Activated CD4-positive, alpha-beta T cell treated with anti-CD3 and anti-CD28 coated beads, Interleukin-2, amount 10 ng/mL, durations not matched to agents 7 days and 5 days (primary cell): ENCODE data around the gene YIPF3. TPM values are rescaled to one million over a fixed set of nuclear protein-coding genes. Genes with fewer than 3 reads are reported as not detected.

ENCODE experiments used
- CTCF ChIA-PET: fragments of 350-600 bp; sonication (Branson Sonifier 250); formaldehyde crosslinking; loops from one replicate; lab custom pipeline; 2021; ENCODE audit warnings: antibody characterized with exemption; lab: Charles Lee
- POLR2A ChIA-PET: fragments of 350-600 bp; sonication (Branson Sonifier 250); formaldehyde crosslinking; loops from one replicate; lab custom pipeline; 2021; ENCODE audit warnings: antibody characterized with exemption; lab: Charles Lee
- DNase-seq: peaks from one replicate; pipeline ENCODE4 v3.0.0-alpha.2; 2020
- H3K27ac Mint-ChIP-seq: one replicate; pipeline ENCODE4 v1.8.0; 2021; ENCODE audit warnings: mild to moderate bottlenecking, moderate library complexity, mixed read lengths
- H3K27me3 Mint-ChIP-seq: one replicate; pipeline ENCODE4 v1.8.0; 2021; ENCODE audit warnings: mixed read lengths
- H3K36me3 Mint-ChIP-seq: one replicate; pipeline ENCODE4 v1.8.0; 2021; ENCODE audit warnings: low read depth, mixed read lengths
- H3K4me1 Mint-ChIP-seq: one replicate; pipeline ENCODE4 v1.8.0; 2021; ENCODE audit warnings: mixed read lengths
- H3K4me3 Mint-ChIP-seq: one replicate; pipeline ENCODE4 v1.8.0; 2021; ENCODE audit warnings: mild to moderate bottlenecking, moderate library complexity, mixed read lengths
- H3K9me3 Mint-ChIP-seq: one replicate; pipeline ENCODE4 v1.8.0; 2021; ENCODE audit warnings: mixed read lengths
- total RNA-seq, 2 experiments: library from RNA; stranded (reverse); gene quantifications; one replicate each; pipeline ENCODE4 v1.2.3, GENCODE V29; 2021

YIPF3 gene
- total RNA-seq, 2 experiments from 2014 or later, result 68.1 to 71.7 TPM

DNA sequence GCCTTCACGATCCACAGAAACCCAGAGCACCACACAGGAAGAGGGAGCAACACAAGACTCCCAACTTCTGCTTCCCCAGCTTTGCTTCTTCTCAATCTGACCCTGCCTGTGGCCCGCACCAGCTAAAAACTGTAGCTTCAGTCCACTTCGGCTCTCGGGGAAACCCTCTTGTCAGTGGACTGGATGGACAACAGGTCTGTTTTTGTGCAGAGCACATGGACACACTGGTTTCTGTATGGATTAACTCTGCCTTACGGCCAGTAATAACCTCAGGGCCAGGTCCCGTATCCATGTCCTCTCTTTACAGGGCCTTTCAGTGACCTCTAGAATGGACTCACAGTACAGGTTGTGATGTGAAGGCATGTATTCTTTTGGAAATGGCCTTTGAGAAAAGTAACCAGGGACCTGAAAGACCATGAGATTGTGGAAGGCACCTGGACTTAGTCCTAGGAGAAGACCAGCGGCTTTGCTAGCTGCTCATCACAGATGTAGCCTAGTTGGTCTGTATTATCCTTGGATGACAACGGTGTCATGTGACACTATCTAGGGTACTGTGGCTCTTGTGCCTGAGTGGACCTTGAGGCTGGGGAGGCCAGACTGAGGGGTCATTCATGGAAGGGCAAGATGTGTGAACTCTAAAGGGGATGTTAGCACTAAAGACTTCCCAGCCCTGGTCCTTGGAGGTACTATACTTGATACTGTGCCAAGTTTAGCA is 6.0 kb upstream of the YIPF3 start:
- Mint-ChIP-seq H3K4me3 (no peak overlapping the region), H3K27me3 (no peaks in the 10 kb centered on the region), H3K27ac (no peak overlapping the region), H3K4me1 (peaks cover 8% of the 10 kb centered on the region), H3K9me3 (no peaks in the 10 kb centered on the region), H3K36me3 (peaks cover 65% of the 10 kb centered on the region)
- ChIA-PET CTCF (interaction anchor here (1.2 to 1.3 kb wide), 2 partner anchors 10 to 16 kb away, joined by 3 to 7 read pairs; no protein-coding TSS in a partner anchor), POLR2A (no interaction called here)
- no peak for DNase-seq

- DNase-seq, result no peak
- H3K9me3 Mint-ChIP-seq, result no peaks in the 10 kb centered on the region
- CTCF ChIA-PET, result interaction anchor here (0.6 to 1.5 kb wide), 6 partner anchors 9 to 117 kb away, joined by 3 to 10 read pairs (median 4); no protein-coding TSS in a partner anchor
- POLR2A ChIA-PET, result no interaction called here
- H3K4me3 Mint-ChIP-seq, result no peak overlapping the region
- peaks cover 8% of the 10 kb centered on the region for H3K4me1 Mint-ChIP-seq
- no peak overlapping the region for H3K27ac Mint-ChIP-seq
- H3K27me3 Mint-ChIP-seq, result no peaks in the 10 kb centered on the region
- peaks cover 57% of the 10 kb centered on the region for H3K36me3 Mint-ChIP-seq
These were observed 5.1 kb upstream of the YIPF3 start for GRCh38 chr6:43521836-43522235.

DNA sequence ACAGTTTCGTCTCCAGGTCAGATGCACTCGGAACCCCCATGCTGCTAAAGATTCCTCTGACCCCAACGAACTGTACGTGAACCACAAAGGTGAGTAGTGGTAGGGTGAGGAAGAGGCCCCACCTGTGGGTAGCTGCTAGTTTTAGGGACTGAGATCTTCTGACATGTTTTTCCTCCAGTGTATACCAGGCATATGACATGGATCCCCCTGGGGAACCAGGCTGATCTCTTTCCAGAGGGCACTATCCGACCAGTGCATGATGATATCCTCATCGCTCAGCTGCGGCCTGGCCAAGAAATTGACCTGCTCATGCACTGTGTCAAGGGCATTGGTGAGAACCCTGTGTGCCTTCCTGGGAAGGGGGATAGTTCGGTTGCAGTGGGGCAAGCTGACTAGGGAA is 3.4 kb upstream of the YIPF3 start:
- POLR2A ChIA-PET, result no interaction called here
- Mint-ChIP-seq H3K4me1 (peaks cover 21% of the 10 kb centered on the region), H3K9me3 (no peaks in the 10 kb centered on the region), H3K36me3 (peaks cover 49% of the 10 kb centered on the region), H3K27ac (peak overlapping the region; percentile 14), H3K4me3 (no peak overlapping the region), H3K27me3 (no peaks in the 10 kb centered on the region)
- no peak for DNase-seq
- CTCF ChIA-PET, result interaction anchor here (1.3 to 1.4 kb wide), 2 partner anchors 13 to 31 kb away, joined by 3 to 6 read pairs; no protein-coding TSS in a partner anchor

DNA sequence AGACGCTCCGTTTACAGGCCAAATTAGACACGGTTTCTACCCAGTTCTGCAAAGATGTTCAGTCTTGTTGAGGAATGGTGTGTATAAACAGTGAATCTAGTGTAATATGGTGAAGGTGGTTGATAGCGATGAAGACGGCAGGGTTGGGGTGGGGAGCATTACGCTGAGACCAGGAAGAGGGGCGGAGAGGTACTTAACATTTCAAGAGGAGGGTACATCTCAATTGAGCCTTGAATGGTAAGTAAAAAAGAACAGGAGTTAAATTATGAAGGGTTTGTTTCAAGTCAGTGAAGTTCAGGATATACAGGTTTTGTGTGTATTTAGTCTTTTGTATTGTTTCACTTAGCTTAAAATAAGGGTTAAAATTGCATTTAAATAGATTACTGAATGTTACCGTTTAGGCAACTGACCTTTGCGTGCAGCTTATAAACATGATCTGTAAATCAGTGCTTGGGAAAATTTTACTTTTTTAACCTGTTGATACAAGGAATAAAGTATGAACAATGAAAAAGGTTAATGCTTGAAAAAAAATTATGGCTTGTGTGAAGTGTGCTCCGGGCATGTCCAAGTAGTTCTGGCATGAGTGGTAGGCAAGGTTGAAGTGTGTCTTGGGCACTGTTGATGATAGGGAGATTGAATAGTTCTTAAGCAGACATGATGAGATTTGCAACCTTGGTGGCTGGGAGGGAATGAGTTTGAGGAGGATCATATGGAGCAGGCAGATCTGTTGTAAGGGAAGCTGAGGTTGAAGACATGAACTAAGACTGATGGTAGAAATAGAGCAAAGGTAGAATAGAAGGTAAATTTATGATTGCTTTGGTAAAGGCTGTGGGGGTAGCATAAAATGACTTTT is 1.0 kb upstream of the YIPF3 start:
- no peak overlapping the region for H3K27ac Mint-ChIP-seq
- H3K4me1 Mint-ChIP-seq, result peaks cover 27% of the 10 kb centered on the region
- no peaks in the 10 kb centered on the region for H3K27me3 Mint-ChIP-seq
- peaks cover 42% of the 10 kb centered on the region for H3K36me3 Mint-ChIP-seq
- H3K4me3 Mint-ChIP-seq, result no peak overlapping the region
- ChIA-PET CTCF (interaction anchor here (1.3 to 3.0 kb wide), 4 partner anchors 10 to 1597 kb away, joined by 3 to 28 read pairs (median 4); partner anchors contain the start of gene MED20), POLR2A (no interaction called here)
- no peaks in the 10 kb centered on the region for H3K9me3 Mint-ChIP-seq
- DNase-seq, result no peak

DNA sequence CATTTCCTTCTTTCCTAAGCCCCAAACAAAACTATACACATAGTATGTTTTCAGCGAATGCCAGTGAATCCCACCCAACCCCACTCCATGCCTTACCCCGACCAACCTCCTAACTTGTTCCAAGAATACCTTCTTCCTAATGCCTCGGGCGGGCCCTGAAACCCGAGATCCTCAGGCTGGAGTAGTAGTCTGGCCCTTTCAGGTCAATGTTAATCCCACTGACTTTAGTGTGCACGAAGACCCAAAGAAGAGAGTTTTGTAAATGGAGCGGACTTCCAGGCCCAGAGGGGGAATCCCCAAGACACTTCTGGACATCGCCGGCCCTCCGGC is 394 bp downstream of the YIPF3 start:
- CTCF ChIA-PET, result interaction anchor here (0.9 to 3.0 kb wide), 5 partner anchors 9 to 292 kb away, joined by 3 to 28 read pairs (median 4); partner anchors contain the start of genes POLH and XPO5
- no peak overlapping the region for H3K4me3 Mint-ChIP-seq
- H3K27ac Mint-ChIP-seq, result no peak overlapping the region
- no peaks in the 10 kb centered on the region for H3K9me3 Mint-ChIP-seq
- POLR2A ChIA-PET, result interaction anchor here (0.6 kb wide), 1 partner anchor 69 kb away, joined by 3 read pairs; no protein-coding TSS in a partner anchor
- peaks cover 48% of the 10 kb centered on the region for H3K36me3 Mint-ChIP-seq
- peaks cover 27% of the 10 kb centered on the region for H3K4me1 Mint-ChIP-seq
- H3K27me3 Mint-ChIP-seq, result no peaks in the 10 kb centered on the region
- DNase-seq, result no peak

DNA sequence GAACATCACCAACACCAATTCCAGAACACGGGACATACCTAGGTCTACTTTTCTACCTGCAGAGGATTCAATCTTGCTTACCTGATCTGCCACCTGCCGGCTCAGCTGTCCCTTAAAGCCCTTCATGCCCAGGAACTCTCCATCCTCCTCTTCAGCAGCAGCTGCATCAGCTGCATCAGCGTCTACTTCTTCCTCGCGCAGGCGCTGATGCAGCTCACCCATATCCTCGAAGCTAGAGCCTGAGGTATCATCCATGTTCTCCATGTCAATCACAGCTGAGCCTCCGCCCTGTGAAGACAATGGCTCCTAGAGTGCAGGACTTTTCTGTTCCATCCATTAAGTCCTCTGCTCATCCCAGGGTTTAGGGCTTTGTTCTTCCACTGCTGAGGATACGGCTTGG is 918 bp downstream of the YIPF3 start:
- ChIA-PET CTCF (interaction anchor here (0.7 to 3.0 kb wide), 3 partner anchors 8 to 60 kb away, joined by 3 to 28 read pairs (median 3); partner anchors contain the start of genes POLH and XPO5), POLR2A (interaction anchor here (0.6 kb wide), 1 partner anchor 36 kb away, joined by 4 read pairs; no protein-coding TSS in a partner anchor)
- Mint-ChIP-seq H3K27me3 (no peaks in the 10 kb centered on the region), H3K4me1 (peaks cover 27% of the 10 kb centered on the region), H3K4me3 (no peak overlapping the region), H3K27ac (no peak overlapping the region), H3K36me3 (peaks cover 46% of the 10 kb centered on the region), H3K9me3 (no peaks in the 10 kb centered on the region)
- DNase-seq, result no peak

DNA sequence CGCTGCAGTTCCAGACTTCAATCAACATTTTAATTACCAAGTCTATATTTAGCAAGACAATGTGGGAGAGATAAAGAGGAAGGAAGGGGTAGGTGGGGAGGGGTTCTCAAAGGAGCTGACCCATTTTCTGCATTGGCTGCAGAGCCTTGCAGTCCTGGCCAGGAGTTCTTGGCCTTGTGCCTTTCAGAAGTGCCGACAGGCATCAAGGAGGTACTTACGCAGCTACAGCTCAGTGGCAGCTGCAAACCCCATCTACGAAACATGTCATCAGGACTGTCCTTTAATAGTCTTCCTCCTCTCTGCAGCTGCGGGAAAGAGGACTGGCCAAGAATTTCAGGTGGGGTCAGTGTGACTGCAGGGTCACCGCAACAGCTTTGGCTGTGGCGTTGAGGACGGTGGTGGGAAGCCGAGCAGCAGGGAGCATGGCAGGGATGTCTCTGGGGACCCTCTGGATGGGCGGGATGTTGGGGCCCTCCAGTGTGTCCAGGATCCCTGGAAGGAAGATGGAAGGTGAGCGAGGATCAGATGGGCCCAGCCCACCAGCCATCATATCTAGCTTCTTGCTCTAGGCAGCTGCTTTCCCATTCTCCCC is 4.8 kb downstream of the YIPF3 start:
- peaks cover 16% of the 10 kb centered on the region for H3K27me3 Mint-ChIP-seq
- DNase-seq, result no peak
- no peaks in the 10 kb centered on the region for H3K9me3 Mint-ChIP-seq
- ChIA-PET POLR2A (interaction anchor here (0.6 kb wide), 1 partner anchor 107 kb away, joined by 11 read pairs; no protein-coding TSS in a partner anchor), CTCF (interaction anchor here (0.6 to 2.9 kb wide), 2 partner anchors 30 to 248 kb away, joined by 3 to 8 read pairs; no protein-coding TSS in a partner anchor)
- H3K27ac Mint-ChIP-seq, result no peak overlapping the region
- H3K36me3 Mint-ChIP-seq, result peaks cover 36% of the 10 kb centered on the region
- peaks cover 36% of the 10 kb centered on the region for H3K4me1 Mint-ChIP-seq
- H3K4me3 Mint-ChIP-seq, result no peak overlapping the region

GRCh38 chr6:43510827-43511163 is 5.9 kb downstream of the YIPF3 start:
- Mint-ChIP-seq H3K4me1 (peaks cover 33% of the 10 kb centered on the region), H3K36me3 (peaks cover 35% of the 10 kb centered on the region), H3K4me3 (no peak overlapping the region), H3K27ac (no peak overlapping the region), H3K27me3 (peaks cover 16% of the 10 kb centered on the region), H3K9me3 (no peaks in the 10 kb centered on the region)
- CTCF ChIA-PET, result interaction anchor here (1.4 to 2.9 kb wide), 3 partner anchors 10 to 282 kb away, joined by 3 to 8 read pairs (median 7); partner anchors contain the start of gene DNPH1
- POLR2A ChIA-PET, result no interaction called here
- no peak for DNase-seq

GRCh38 chr6:43509984-43510826 is 6.5 kb downstream of the YIPF3 start, which contains the start of gene LRRC73:
LRRC73 (minus strand) TSS chr6:43510346; CDS start chr6:43509785, 561 bp downstream.
- DNase-seq, result peak; percentile 75
- CTCF ChIA-PET, result interaction anchor here (1.4 to 6.8 kb wide), 5 partner anchors 9 to 281 kb away, joined by 3 to 54 read pairs (median 7); partner anchors contain the start of gene DNPH1
- peak within 1 kb of the TSS; percentile 66 for H3K4me3 Mint-ChIP-seq
- H3K4me1 Mint-ChIP-seq, result peaks cover 27% of the 10 kb centered on the region
- peaks cover 32% of the 10 kb centered on the region for H3K36me3 Mint-ChIP-seq
- peaks cover 16% of the 10 kb centered on the region for H3K27me3 Mint-ChIP-seq
- POLR2A ChIA-PET, result interaction anchor here (0.6 kb wide), 1 partner anchor 141 kb away, joined by 3 read pairs; the partner anchor contains the start of gene ZNF318
- no peaks in the 10 kb centered on the region for H3K9me3 Mint-ChIP-seq
- H3K27ac Mint-ChIP-seq, result peak within 1 kb of the TSS; percentile 70

DNA sequence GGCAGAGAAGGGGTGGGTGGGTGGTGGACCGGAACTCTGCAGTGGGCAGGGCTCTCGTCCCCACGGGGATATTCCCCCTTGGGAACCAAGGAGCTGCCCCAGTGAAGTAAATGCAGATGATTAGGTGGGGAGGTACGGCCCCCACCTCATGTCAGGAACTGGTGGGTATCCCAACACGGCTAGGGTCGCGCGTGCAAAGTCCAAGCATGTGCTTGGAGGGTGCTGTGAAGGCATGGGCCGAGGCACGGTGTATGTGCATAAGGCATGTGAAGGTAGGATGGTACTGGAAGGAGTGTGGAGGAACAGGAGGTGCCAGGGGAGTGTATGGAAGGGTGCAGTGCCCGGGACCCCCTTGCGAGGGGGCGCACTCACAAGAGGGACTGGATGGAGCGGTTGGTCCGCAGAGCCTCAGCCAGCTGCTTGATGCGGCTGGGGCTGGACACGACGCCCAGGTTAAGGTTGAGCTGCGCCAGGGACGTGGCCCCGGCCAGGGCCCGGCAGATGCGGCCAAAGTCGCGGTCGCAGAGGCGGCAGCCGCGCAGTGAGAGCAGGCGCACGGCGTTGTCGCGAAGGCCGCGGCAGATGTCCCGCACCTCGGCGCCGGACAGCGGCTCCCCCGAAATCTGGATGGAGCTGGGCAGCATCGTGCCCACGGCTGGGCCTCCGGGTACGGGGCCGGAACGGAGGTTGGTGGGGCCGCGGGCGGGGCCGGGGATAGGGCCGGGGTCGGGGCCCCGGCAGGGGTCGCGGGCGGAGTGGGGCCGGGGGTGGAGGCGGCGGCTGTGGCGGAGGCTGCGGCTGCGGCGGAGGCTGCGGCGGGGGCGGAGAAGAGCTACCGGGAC is 7.4 kb downstream of the YIPF3 start:
- peak overlapping the region; percentile 70 for H3K27ac Mint-ChIP-seq
- POLR2A ChIA-PET, result interaction anchor here (0.6 kb wide), 1 partner anchor 140 kb away, joined by 3 read pairs; the partner anchor contains the start of gene ZNF318
- CTCF ChIA-PET, result interaction anchor here (1.4 to 6.8 kb wide), 7 partner anchors 8 to 280 kb away, joined by 3 to 54 read pairs (median 8); partner anchors contain the start of genes DNPH1, POLR1C and YIPF3

More for the DNA sequence above, 7.4 kb downstream of the YIPF3 start:
- peaks cover 21% of the 10 kb centered on the region for H3K4me1 Mint-ChIP-seq
- DNase-seq, result no peak
- peaks cover 26% of the 10 kb centered on the region for H3K36me3 Mint-ChIP-seq
- no peaks in the 10 kb centered on the region for H3K9me3 Mint-ChIP-seq
- peaks cover 16% of the 10 kb centered on the region for H3K27me3 Mint-ChIP-seq
- H3K4me3 Mint-ChIP-seq, result peak overlapping the region; percentile 64
